MM.1S (cell line): ENCODE results near the gene RNASEL.

Experiments used
- DNase-seq: peaks from one replicate; pipeline ENCODE4 v3.0.0-alpha.2; 2015
- H2AFZ ChIP-seq: fragments of 300-600 bp; sonication (generic); 2 replicates; pipeline ENCODE4 v1.6.0; 2016; ENCODE audit warnings: antibody characterized with exemption, low read length
- H3F3A ChIP-seq: fragments of 300-600 bp; sonication (generic); 2 replicates; pipeline ENCODE4 v1.6.1; 2016; ENCODE audit warnings: mild to moderate bottlenecking, antibody characterized with exemption, low read length, moderate library complexity, mixed read lengths; ENCODE audit not compliant: insufficient read depth
- H3K27ac ChIP-seq: fragments of 300-600 bp; sonication (generic); 2 replicates; pipeline ENCODE4 v1.5.1; 2016; ENCODE audit warnings: mild to moderate bottlenecking, low read length
- H3K27me3 ChIP-seq: fragments of 300-600 bp; sonication (generic); replicated peaks from 2 replicates; pipeline ENCODE4 v1.6.0; 2016; ENCODE audit warnings: low read length; ENCODE audit not compliant: insufficient read depth
- H3K36me3 ChIP-seq: fragments of 300-600 bp; sonication (generic); replicated peaks from 2 replicates; pipeline ENCODE4 v1.6.1; 2016; ENCODE audit warnings: mild to moderate bottlenecking, low read length, mixed read lengths; ENCODE audit not compliant: insufficient read depth
- H3K4me1 ChIP-seq: fragments of 300-600 bp; sonication (generic); 2 replicates; pipeline ENCODE4 v1.6.1; 2016; ENCODE audit warnings: low read length, mixed read lengths
- H3K4me2 ChIP-seq: fragments of 300-600 bp; sonication (generic); 2 replicates; pipeline ENCODE4 v1.6.0; 2016; ENCODE audit warnings: low read depth, low read length
- H3K4me3 ChIP-seq: fragments of 300-600 bp; sonication (generic); 2 replicates; pipeline ENCODE4 v1.5.1; 2016; ENCODE audit warnings: low read length, mixed read lengths
- H3K79me2 ChIP-seq: fragments of 300-600 bp; sonication (generic); 2 replicates; pipeline ENCODE4 v1.6.1; 2016; ENCODE audit warnings: mixed run types, low read length, mixed read lengths
- H3K9ac ChIP-seq: fragments of 300-600 bp; sonication (generic); 2 replicates; pipeline ENCODE4 v1.6.1; 2016; ENCODE audit warnings: low read length, mixed read lengths
- H3K9me2 ChIP-seq: fragments of 300-600 bp; sonication (generic); replicated peaks from 2 replicates; pipeline ENCODE4 v1.6.1; 2016; ENCODE audit warnings: mild to moderate bottlenecking, low read length, mixed read lengths; ENCODE audit not compliant: insufficient read depth
- H3K9me3 ChIP-seq: fragments of 300-600 bp; sonication (generic); replicated peaks from 2 replicates; pipeline ENCODE4 v1.6.1; 2016; ENCODE audit warnings: mild to moderate bottlenecking, low read length, mixed read lengths; ENCODE audit not compliant: insufficient read depth
- H4K20me1 ChIP-seq: fragments of 300-600 bp; sonication (generic); 2 replicates; pipeline ENCODE4 v1.6.1; 2016; ENCODE audit warnings: mild to moderate bottlenecking, low read length, moderate library complexity, mixed read lengths; ENCODE audit not compliant: insufficient read depth
- EZH2 ChIP-seq: fragments of 300-600 bp; sonication (generic); optimal IDR thresholded peaks from 2 replicates; pipeline ENCODE3; 2017; ENCODE audit warnings: low read depth, mild to moderate bottlenecking, antibody characterized with exemption, low read length, mixed read lengths
- EZH2phosphoT487 ChIP-seq: fragments of 300-600 bp; sonication (generic); IDR thresholded peaks from 2 replicates; pipeline ENCODE4 v1.6.1; 2018; ENCODE audit warnings: antibody characterized with exemption, low read length
- TF ChIP-seq, protein P1 (sequence below): fragments of 300-600 bp; sonication (generic); IDR thresholded peaks from 2 replicates; pipeline ENCODE4 v1.5.1; 2016; ENCODE audit warnings: antibody characterized with exemption, low read length, mixed read lengths

The RNASEL gene, protein sequence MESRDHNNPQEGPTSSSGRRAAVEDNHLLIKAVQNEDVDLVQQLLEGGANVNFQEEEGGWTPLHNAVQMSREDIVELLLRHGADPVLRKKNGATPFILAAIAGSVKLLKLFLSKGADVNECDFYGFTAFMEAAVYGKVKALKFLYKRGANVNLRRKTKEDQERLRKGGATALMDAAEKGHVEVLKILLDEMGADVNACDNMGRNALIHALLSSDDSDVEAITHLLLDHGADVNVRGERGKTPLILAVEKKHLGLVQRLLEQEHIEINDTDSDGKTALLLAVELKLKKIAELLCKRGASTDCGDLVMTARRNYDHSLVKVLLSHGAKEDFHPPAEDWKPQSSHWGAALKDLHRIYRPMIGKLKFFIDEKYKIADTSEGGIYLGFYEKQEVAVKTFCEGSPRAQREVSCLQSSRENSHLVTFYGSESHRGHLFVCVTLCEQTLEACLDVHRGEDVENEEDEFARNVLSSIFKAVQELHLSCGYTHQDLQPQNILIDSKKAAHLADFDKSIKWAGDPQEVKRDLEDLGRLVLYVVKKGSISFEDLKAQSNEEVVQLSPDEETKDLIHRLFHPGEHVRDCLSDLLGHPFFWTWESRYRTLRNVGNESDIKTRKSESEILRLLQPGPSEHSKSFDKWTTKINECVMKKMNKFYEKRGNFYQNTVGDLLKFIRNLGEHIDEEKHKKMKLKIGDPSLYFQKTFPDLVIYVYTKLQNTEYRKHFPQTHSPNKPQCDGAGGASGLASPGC

DNA sequence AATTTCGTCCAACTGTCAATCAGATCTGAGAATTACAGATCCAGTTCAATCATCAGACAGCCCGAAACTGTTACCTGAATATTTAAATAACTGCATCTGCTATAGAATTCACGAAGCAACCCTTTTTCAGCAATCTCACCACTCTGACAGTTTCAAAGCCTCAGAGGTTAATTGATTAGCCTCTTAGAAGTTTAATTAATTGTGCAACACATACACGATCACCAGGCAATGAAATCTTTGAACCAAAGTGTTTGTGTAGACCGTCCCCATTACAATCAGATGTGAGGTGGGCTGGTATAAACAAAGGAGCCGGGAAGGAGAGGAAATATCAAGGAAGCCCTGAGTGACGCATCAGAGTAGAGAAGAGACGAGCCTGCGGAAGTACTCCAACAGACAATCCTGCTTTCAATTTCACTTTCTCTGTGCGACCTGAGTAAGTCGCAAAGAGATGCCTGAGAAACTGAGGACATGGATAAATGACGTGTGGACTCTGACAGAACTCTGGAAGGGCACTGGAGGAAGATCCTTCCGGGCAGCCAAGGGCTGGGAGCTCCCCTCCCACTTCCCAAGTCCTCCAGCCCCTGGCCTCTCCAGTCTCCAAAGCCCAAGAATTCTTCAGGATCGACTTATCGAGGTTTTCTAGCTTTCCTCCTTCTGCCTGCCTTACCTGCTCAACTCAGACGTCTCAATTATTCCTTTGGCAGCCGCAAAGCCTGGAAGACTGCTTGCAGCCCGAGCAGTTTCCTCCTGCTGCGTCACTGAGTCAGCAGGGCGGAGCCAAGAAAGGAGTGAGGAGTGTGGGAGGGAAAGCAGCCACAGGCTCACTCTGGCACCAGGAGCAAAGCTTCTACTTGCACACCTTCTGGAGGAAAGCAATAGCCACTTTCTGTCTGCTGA, at the start of gene RNASEL:
Gene RNASEL (minus strand): TSS at position 757 of the 897 bp plus-strand sequence. CDS start 2,450 bp downstream, outside the sequence.
- Histone ChIP-seq H3K27ac (peak within 1 kb of the TSS; percentile 71), H3K4me3 (peak within 1 kb of the TSS; percentile 88), H3F3A (no peaks in the 10 kb centered on the region), H2AFZ (peak within 1 kb of the TSS; percentile 95), H3K4me1 (peaks cover 5% of the 10 kb centered on the region; the same call in 1 of the 2 replicates), H3K9me3 (no peaks in the 10 kb centered on the region), H3K27me3 (no peaks in the 10 kb centered on the region), H4K20me1 (no peaks in the 10 kb centered on the region), H3K9ac (peak within 1 kb of the TSS; percentile 86), H3K4me2 (peak within 1 kb of the TSS; percentile 73), H3K79me2 (no peaks in the 10 kb centered on the region), H3K9me2 (no peaks in the 10 kb centered on the region), H3K36me3 (no peaks in the 10 kb centered on the region)
- TF ChIP-seq EZH2phosphoT487 = no peak
- peak; percentile 83 for DNase-seq

GRCh38 chr1:182637769-182638168, 48.7 kb upstream of the RNASEL start:
- TF ChIP-seq EZH2 (no peak), EZH2phosphoT487 (no peak)
- TF ChIP-seq, protein P1, sequence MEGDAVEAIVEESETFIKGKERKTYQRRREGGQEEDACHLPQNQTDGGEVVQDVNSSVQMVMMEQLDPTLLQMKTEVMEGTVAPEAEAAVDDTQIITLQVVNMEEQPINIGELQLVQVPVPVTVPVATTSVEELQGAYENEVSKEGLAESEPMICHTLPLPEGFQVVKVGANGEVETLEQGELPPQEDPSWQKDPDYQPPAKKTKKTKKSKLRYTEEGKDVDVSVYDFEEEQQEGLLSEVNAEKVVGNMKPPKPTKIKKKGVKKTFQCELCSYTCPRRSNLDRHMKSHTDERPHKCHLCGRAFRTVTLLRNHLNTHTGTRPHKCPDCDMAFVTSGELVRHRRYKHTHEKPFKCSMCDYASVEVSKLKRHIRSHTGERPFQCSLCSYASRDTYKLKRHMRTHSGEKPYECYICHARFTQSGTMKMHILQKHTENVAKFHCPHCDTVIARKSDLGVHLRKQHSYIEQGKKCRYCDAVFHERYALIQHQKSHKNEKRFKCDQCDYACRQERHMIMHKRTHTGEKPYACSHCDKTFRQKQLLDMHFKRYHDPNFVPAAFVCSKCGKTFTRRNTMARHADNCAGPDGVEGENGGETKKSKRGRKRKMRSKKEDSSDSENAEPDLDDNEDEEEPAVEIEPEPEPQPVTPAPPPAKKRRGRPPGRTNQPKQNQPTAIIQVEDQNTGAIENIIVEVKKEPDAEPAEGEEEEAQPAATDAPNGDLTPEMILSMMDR = no peak
- Histone ChIP-seq H3K4me3 (no peak overlapping the region), H3K36me3 (no peaks in the 10 kb centered on the region), H3K9ac (no peak overlapping the region), H3K27me3 (no peaks in the 10 kb centered on the region), H2AFZ (no peak overlapping the region), H4K20me1 (no peaks in the 10 kb centered on the region), H3K4me2 (no peak overlapping the region), H3K9me3 (no peaks in the 10 kb centered on the region), H3F3A (no peaks in the 10 kb centered on the region), H3K79me2 (no peaks in the 10 kb centered on the region), H3K9me2 (no peaks in the 10 kb centered on the region), H3K27ac (no peak overlapping the region), H3K4me1 (no peaks in the 10 kb centered on the region)
- DNase-seq = no peak

- Histone ChIP-seq H3K36me3 (no peaks in the 10 kb centered on the region), H3K9me3 (no peaks in the 10 kb centered on the region), H2AFZ (no peak overlapping the region), H3K4me1 (no peaks in the 10 kb centered on the region), H3K27me3 (no peaks in the 10 kb centered on the region), H3K4me2 (no peak overlapping the region), H4K20me1 (no peaks in the 10 kb centered on the region), H3K9ac (no peak overlapping the region), H3K4me3 (no peak overlapping the region), H3K79me2 (no peaks in the 10 kb centered on the region), H3K9me2 (no peaks in the 10 kb centered on the region), H3K27ac (no peak overlapping the region), H3F3A (no peaks in the 10 kb centered on the region)
- no peak for DNase-seq
- TF ChIP-seq EZH2phosphoT487 (no peak), EZH2 (no peak)
- TF ChIP-seq, protein P1 = no peak
These were observed 46.8 kb upstream of the RNASEL start for GRCh38 chr1:182635871-182636270.
